Peyer's patch (tissue), 4 donors: ENCODE data around the gene NCK2. TPM values are rescaled to one million over a fixed set of nuclear protein-coding genes. Genes with fewer than 3 reads are reported as not detected.

Experiments
- DNase-seq, 3 donors: peaks; one replicate each; pipeline ENCODE4 v3.0.0-alpha.2; 2017 to 2019
- H3K27ac ChIP-seq, 4 donors: fragments of 200-600 bp; sonication (generic); one replicate each; pipeline ENCODE4 v1.5.1; 2016 to 2019
- H3K27me3 ChIP-seq, 2 donors: fragments of 200-600 bp; sonication (generic); one replicate each; pipeline ENCODE4 v1.5.1; 2019
- H3K36me3 ChIP-seq, 3 donors: fragments of 200-600 bp; sonication (generic); one replicate each; pipeline ENCODE4 v1.5.1; 2016 to 2019
- H3K4me1 ChIP-seq, 4 donors: fragments of 200-600 bp; sonication (generic); one replicate each; pipeline ENCODE4 v1.5.1; 2016 to 2019
- H3K4me3 ChIP-seq, 4 donors: fragments of 200-600 bp; sonication (generic); 1 replicate in 3 of 4; 2 replicates in 1 of 4; pipeline ENCODE4 v1.5.1; 2016 to 2019; ENCODE audit warnings: mild to moderate bottlenecking in 1 of 4
- H3K9me3 ChIP-seq, 4 donors: fragments of 200-600 bp; sonication (generic); one replicate each; pipeline ENCODE4 v1.5.1; 2016 to 2019; ENCODE audit warnings: mild to moderate bottlenecking in 1 of 4
- POLR2A ChIP-seq, 2 donors: fragments of 450-650 bp; IDR thresholded peaks; one replicate each; pipeline ENCODE4 v1.5.1; 2017; ENCODE audit warnings: antibody characterized with exemption in 2 of 2, mild to moderate bottlenecking in 2 of 2, moderate library complexity in 2 of 2
- total RNA-seq, 4 donors: library from RNA; depleted of rRNA; stranded (reverse); fragments of >200 nt; gene quantifications; one replicate each; pipeline ENCODE4 v1.1.0, GENCODE V29; 2016
- TF ChIP-seq, protein P1 (sequence below), 6 experiments: fragments of 450-650 bp in 4 of 6; fragments of 200-600 bp in 2 of 6; sonication (generic) in 1 of 6; IDR thresholded peaks; one replicate each; pipeline ENCODE4 v1.5.1; 2017 to 2019; ENCODE audit warnings: antibody characterized with exemption in 6 of 6, mild to moderate bottlenecking in 3 of 6, moderate library complexity in 1 of 6

The NCK2 gene
- total RNA-seq, 4 donors from 2014 or later = 58.6 to 94.5 (median 85.8) TPM

DNA sequence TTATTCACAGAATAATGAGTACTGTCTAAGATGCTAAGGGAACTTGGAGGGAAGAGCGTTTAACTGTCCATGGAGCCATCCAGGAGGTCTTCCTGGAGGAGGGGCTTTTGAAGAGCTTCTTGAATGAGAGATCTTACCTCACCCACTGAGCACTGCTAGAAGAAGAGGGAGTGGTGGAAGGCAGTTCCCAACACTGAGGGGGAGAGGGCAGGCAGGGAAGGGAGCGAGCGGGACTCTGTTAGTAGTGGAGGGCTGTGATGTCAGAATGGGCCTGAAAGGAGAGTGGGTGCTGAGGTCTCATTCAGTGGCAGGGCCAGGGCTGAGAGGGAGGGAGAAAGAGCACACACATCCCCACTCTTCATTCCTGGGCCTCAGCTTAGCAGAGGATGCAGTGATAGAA, 65.0 kb downstream of the NCK2 start:
- Histone ChIP-seq H3K9me3 (no peaks in the 10 kb centered on the region), H3K36me3 (no peaks in the 10 kb centered on the region), H3K4me1 (peaks cover 0 to 52% (median 2%) of the 10 kb centered on the region in 4 donors), H3K4me3 (no peak overlapping the region), H3K27me3 (no peaks in the 10 kb centered on the region), H3K27ac (peak overlapping the region in 1 of 4 donors; percentile 11)
- no peak for DNase-seq
- TF ChIP-seq, protein P1, sequence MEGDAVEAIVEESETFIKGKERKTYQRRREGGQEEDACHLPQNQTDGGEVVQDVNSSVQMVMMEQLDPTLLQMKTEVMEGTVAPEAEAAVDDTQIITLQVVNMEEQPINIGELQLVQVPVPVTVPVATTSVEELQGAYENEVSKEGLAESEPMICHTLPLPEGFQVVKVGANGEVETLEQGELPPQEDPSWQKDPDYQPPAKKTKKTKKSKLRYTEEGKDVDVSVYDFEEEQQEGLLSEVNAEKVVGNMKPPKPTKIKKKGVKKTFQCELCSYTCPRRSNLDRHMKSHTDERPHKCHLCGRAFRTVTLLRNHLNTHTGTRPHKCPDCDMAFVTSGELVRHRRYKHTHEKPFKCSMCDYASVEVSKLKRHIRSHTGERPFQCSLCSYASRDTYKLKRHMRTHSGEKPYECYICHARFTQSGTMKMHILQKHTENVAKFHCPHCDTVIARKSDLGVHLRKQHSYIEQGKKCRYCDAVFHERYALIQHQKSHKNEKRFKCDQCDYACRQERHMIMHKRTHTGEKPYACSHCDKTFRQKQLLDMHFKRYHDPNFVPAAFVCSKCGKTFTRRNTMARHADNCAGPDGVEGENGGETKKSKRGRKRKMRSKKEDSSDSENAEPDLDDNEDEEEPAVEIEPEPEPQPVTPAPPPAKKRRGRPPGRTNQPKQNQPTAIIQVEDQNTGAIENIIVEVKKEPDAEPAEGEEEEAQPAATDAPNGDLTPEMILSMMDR (IDR thresholded peaks at IDR 0.05) = no peak
- no peak for TF ChIP-seq POLR2A (IDR thresholded peaks at IDR 0.05)

DNA sequence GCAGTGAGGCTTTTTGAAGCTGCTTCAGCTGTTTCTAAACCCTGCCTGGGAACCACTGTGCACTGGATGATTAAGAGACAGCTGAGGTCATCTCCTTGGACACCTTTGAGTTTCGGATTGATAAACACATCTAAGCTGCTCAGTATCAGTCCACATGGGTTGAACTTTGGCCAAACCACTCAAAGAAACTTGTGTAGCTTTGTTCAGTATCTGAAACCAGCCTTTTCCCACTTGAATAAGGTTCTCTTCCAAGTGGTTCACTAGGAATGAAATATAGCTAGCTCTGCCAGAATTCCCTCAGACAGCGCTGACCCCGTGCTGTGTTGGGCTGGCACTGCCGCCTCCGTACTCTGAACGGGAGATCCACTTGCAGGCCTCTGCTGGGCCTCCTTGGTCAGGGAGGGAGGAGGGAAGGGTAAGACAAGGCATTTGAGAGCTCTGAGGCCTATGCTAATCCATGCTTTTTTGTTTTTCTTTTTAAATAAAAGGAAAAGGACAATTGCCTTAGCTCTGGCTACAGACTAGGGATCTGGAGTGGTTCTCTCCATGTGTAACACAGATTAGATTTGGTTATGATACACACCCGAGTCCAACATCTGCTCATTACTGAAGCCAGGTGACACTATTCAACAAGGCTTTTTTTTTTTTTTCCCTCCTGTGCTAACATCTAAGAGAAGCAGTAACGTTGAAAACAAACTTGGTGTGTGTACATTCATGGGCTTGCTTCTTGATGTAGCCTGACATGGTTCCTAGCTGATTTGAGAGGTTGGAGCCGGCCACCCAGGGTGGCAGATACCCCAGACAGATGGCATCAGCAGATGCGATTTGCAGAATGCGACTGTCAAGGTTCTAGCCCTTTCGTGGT, 67.7 kb downstream of the NCK2 start:
- H3K27me3 ChIP-seq = no peaks in the 10 kb centered on the region
- H3K27ac ChIP-seq = peak overlapping the region in 2 of 4 donors; percentile 74 to 78
- no peak for TF ChIP-seq POLR2A (IDR thresholded peaks at IDR 0.05)
- TF ChIP-seq, protein P1 (IDR thresholded peaks at IDR 0.05) = no peak
- no peaks in the 10 kb centered on the region for H3K9me3 ChIP-seq
- no peak overlapping the region for H3K4me3 ChIP-seq
- H3K4me1 ChIP-seq = peaks cover 0 to 48% (median 2%) of the 10 kb centered on the region in 4 donors
- peak in 1 of 3 donors; percentile 68 for DNase-seq
- H3K36me3 ChIP-seq = peaks cover 0 to 2% (median 0%) of the 10 kb centered on the region in 3 donors

DNA sequence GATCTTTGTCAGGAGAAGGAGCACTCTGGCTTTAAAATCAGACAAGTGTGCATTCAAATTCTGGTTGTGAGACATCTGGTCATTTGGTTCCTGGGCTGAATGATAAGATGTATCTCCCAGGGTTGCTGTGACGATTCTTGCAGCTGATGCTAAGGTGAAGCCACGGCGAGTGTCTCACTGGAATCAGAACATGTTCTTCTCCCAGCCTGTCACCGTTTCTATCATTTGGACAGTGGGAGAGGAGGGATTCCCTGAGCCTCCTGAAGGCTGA, 68.3 kb downstream of the NCK2 start:
- TF ChIP-seq POLR2A (IDR thresholded peaks at IDR 0.05) = no peak
- TF ChIP-seq, protein P1 (IDR thresholded peaks at IDR 0.05) = no peak
- DNase-seq = no peak
- no peak overlapping the region for H3K4me3 ChIP-seq
- no peaks in the 10 kb centered on the region for H3K9me3 ChIP-seq
- H3K27ac ChIP-seq = peak overlapping the region in 1 of 4 donors; percentile 31
- H3K4me1 ChIP-seq = peaks cover 0 to 47% (median 2%) of the 10 kb centered on the region in 4 donors
- peaks cover 0 to 4% (median 0%) of the 10 kb centered on the region in 3 donors for H3K36me3 ChIP-seq
- no peaks in the 10 kb centered on the region for H3K27me3 ChIP-seq

DNA sequence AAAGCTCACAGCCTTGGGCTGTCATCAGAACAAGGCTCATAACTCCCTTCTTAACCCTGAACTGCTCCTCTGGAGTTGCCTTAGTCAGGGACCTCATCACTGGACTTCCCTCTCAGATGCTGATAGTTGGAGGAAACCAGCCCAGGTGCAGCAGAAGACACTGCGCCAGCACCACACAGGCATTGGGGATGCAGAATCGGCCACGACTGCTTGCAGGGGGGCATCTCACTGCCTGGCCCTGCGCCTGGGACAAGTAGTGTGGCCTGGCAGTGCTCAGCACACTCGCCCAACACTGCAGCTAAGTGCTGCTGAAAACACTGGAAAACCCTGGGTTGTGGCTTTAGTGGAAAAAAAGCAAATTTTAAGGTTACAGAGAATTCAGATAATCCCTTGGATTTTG, 68.7 kb downstream of the NCK2 start:
- Histone ChIP-seq H3K9me3 (no peaks in the 10 kb centered on the region), H3K27ac (no peak overlapping the region), H3K27me3 (no peaks in the 10 kb centered on the region), H3K4me1 (peaks cover 0 to 43% (median under 1%) of the 10 kb centered on the region in 4 donors), H3K4me3 (no peak overlapping the region), H3K36me3 (peaks cover 0 to 4% (median 0%) of the 10 kb centered on the region in 3 donors)
- DNase-seq = no peak
- TF ChIP-seq POLR2A (IDR thresholded peaks at IDR 0.05) = no peak
- TF ChIP-seq, protein P1 (IDR thresholded peaks at IDR 0.05) = no peak

DNA sequence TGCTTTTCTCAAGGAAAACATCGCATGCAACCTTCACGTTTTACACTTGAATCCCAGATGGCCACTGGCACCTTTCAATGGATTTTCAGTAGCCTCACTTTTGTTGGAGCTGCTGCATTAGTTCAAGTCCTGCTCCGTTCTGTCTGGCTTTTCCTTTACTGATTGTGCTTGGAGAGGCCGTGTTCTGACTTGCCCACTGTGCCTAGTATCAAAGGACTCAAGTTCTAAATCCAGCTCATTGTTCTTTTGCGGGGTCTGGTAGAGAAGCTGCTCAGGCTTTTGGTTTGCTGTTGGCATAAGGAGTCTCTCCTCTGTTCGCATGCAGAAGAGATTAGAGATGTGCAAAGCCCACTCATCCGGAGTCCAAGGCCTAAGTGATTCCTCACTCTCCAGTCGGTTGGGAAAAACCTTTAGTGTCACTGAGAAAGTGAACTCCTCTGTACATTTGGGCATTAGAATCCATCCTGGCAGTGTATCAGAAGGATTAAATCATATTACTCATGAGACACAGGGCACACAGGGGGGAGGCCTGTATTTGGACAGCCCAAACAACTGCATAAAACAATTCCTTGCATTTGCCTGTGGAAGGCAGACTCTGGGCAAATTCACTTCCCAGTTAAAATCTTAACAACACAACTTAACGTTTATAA, 69.7 kb downstream of the NCK2 start:
- no peak for DNase-seq
- Histone ChIP-seq H3K27ac (no peak overlapping the region), H3K4me3 (no peak overlapping the region), H3K4me1 (peaks cover 0 to 41% (median 0%) of the 10 kb centered on the region in 4 donors), H3K9me3 (no peaks in the 10 kb centered on the region), H3K27me3 (no peaks in the 10 kb centered on the region), H3K36me3 (peaks cover 0 to 7% (median 0%) of the 10 kb centered on the region in 3 donors)
- TF ChIP-seq POLR2A (IDR thresholded peaks at IDR 0.05) = no peak
- TF ChIP-seq, protein P1 (IDR thresholded peaks at IDR 0.05) = no peak
